HG02852 (cell line): ENCODE results near the gene AAMP.
A peak's percentile ranks its signal among the peaks of the same experiment; 100 is the strongest.

ENCODE experiments used
- ATAC-seq: cut with Tn5 transposase; IDR thresholded peaks from one replicate; pipeline ENCODE4 v1.9.1; 2021; ENCODE audit warnings: mild to moderate bottlenecking, moderate library complexity; ENCODE audit not compliant: unreplicated experiment

AAMP gene

DNA sequence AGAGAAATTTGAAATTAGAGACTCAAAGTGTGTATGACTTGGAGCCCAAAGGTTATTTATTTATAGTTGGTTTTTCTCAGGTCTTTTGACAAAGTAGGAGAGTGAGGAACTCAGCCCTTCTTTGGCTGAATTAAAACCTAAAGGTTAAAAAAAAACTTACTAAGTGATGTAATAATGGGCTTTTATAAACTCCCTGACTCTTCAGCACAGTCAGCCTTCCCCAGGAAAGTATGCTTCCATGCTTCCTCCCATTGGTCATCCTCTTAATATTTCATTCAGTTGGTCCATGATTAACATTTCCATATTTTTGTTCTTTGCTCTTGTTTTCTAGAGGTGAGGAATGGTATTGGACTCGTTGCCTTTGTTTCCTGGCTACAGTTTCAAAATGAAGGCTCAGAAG, 45.8 kb downstream of the AAMP start:
- no peak for ATAC-seq

GRCh38 chr2:218223046-218223445, 46.9 kb downstream of the AAMP start:
- ATAC-seq: no peak

GRCh38 chr2:218221000-218221399, 48.9 kb downstream of the AAMP start:
- ATAC-seq: no peak

DNA sequence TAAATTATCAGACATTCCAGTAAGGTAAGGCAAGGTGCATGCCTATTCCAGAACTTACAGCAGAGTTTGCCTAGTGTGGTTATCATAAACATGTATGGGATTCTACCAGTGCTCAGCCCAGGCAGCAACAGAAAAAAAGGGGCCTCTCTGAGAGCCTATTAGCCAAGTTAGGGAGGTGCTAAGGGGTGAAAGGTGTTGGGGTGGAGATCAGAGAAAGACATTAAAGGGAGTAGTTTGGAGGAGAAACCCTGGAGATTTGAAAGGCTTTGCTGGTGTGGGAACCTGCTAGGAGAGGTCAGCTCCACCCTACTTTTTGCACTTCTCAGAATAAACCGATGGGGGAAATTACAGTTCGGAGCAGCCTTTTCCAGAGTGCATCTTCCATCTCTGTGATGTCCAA, 50.0 kb downstream of the AAMP start:
- ATAC-seq: no peak

GRCh38 chr2:218218268-218219185, 51.4 kb downstream of the AAMP start:
- peak; percentile 45 for ATAC-seq

DNA sequence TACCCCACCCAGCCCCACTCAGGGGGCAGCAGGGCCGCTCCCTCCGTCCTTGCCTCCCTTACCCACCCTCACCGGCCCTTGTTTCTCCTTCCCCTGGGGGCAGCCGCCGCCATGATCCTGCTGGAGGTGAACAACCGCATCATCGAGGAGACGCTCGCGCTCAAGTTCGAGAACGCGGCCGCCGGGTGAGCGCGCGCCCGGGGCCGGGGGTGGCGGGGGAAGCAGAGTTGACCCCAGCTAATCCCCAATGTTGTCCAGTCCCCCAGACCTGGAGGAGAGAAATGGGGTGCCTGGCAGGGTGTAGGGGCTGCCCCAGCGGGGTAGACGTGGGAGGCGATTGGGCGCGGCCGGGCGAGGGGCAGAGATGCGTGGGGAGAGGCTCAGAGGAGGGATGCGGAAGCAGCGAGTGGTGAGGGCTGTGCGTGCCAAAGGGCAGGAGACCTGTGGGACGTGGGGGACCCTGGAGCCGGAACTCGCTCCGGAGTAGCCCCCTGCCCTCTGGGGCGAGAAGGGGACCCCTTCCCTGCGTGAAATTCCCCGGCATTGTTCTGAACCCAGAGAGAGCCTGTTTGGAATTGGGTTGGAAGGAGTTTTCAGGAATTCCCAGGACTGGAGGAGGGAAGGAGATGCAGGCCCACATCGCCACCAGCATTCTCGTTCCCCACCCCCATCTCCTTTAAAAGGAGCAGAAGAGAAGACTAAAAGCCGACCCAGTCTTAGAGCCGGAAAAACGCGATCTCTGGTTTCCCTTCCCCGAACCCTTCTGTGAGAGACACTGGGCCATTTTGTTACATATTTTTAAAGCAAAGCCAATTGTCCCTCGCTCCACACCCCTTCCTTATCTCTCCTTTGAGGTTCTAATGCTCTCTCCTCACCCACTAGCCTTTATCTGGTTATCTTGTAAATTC, 52.3 kb downstream of the AAMP start:
- peak; percentile 32 for ATAC-seq

GRCh38 chr2:218216674-218217359, 53.1 kb downstream of the AAMP start, which contains the start of gene ARPC2:
TSS of gene ARPC2 (plus strand) at chr2:218217189. CDS start at chr2:218217471, 282 bp downstream.
- ATAC-seq: peak; percentile 62

DNA sequence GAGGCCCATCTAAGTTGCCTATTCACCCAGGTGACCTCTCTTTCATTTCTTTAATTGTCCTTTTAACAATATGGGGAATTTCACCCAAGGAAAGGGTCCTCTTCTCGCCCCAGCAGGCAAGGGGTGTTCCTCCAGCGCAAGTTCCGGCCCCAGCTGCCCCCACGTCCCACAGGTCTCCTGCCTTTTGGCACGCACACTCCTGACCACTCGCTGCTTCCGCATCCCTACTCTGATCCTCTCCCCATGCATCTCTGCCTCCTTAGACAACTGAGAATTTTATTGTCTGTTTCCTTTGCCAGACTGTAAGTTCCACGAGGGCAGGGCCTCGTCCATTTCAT, 53.6 kb downstream of the AAMP start:
- no peak for ATAC-seq
